GM21619 (cell line): ENCODE data around the gene HERPUD2.
"Not testable (repeated sequence)": the region's sequence is repeated elsewhere in the genome, so short reads cannot be mapped to it uniquely, and the experiment has no call there.

Experiments
- ATAC-seq: cut with Tn5 transposase; IDR thresholded peaks from one replicate; pipeline ENCODE4 v1.9.1; 2021; ENCODE audit not compliant: unreplicated experiment

Gene HERPUD2

GRCh38 chr7:35624299-35625186 lies 70.4 kb downstream of the HERPUD2 start:
- peak; percentile 85 for ATAC-seq

- no peak for ATAC-seq
These were observed 71.6 kb downstream of the HERPUD2 start for GRCh38 chr7:35623381-35623780.

GRCh38 chr7:35619863-35620262 lies 75.1 kb downstream of the HERPUD2 start:
- no peak for ATAC-seq

- ATAC-seq = no peak
These were observed 77.9 kb downstream of the HERPUD2 start for GRCh38 chr7:35617041-35617440.

- no peak for ATAC-seq
These were observed 81.8 kb downstream of the HERPUD2 start for GRCh38 chr7:35613150-35613549.

- no peak for ATAC-seq
These were observed 89.2 kb downstream of the HERPUD2 start for GRCh38 chr7:35605760-35606159.

- no peak for ATAC-seq
These were observed 90.3 kb downstream of the HERPUD2 start for GRCh38 chr7:35604595-35604994.

GRCh38 chr7:35599645-35600044 lies 95.3 kb downstream of the HERPUD2 start:
- no peak for ATAC-seq

GRCh38 chr7:35599061-35599460 lies 95.9 kb downstream of the HERPUD2 start:
- ATAC-seq = no peak

- no peak for ATAC-seq
These were observed 98.9 kb downstream of the HERPUD2 start for GRCh38 chr7:35596061-35596460.

GRCh38 chr7:35593899-35594298 lies 101.0 kb downstream of the HERPUD2 start:
- no peak for ATAC-seq

GRCh38 chr7:35588647-35589046 lies 106.3 kb downstream of the HERPUD2 start:
- no peak for ATAC-seq

GRCh38 chr7:35584990-35585389 lies 109.9 kb downstream of the HERPUD2 start:
- ATAC-seq = no peak

- not testable (repeated sequence) for ATAC-seq
These were observed 110.4 kb downstream of the HERPUD2 start for GRCh38 chr7:35584533-35584932.
